Transverse colon (tissue), 4 donors: Measurements from ENCODE around the gene NMB. TPM values are rescaled to one million over a fixed set of nuclear protein-coding genes. Genes with fewer than 3 reads are reported as not detected.
A peak's percentile ranks its signal among the peaks of the same experiment; 100 is the strongest.

Experiments
- DNase-seq: peaks from one replicate; pipeline ENCODE4 v3.0.0-alpha.2; 2019
- H3K27ac ChIP-seq, 4 donors: fragments of 200-600 bp; sonication (generic); 2 replicates each; pipeline ENCODE4 v1.5.1; 2016 to 2018; ENCODE audit warnings: inconsistent platforms in 4 of 4
- H3K27me3 ChIP-seq: fragments of 200-600 bp; sonication (generic); 2 replicates; pipeline ENCODE4 v1.5.1; 2017; ENCODE audit warnings: inconsistent platforms
- H3K36me3 ChIP-seq, 4 donors: fragments of 200-600 bp; sonication (generic); 2 replicates each; pipeline ENCODE4 v1.5.1; 2017 to 2019; ENCODE audit warnings: inconsistent platforms in 4 of 4
- H3K4me1 ChIP-seq, 4 donors: fragments of 200-600 bp; sonication (generic); 2 replicates each; pipeline ENCODE4 v1.5.1; 2017 to 2020; ENCODE audit warnings: inconsistent platforms in 4 of 4
- H3K4me3 ChIP-seq, 4 donors: fragments of 200-600 bp; sonication (generic); 1 replicate in 1 of 4; 2 replicates in 3 of 4; pipeline versions ENCODE4 v1.5.1 to v1.6.1; 2017 to 2019; ENCODE audit warnings: inconsistent platforms in 4 of 4
- H3K9me3 ChIP-seq, 2 donors: fragments of 200-600 bp; sonication (generic); 2 replicates each; pipeline ENCODE4 v1.5.1; 2017 to 2019; ENCODE audit warnings: inconsistent platforms in 2 of 2
- CTCF ChIP-seq, 5 experiments: fragments of 200-600 bp in 3 of 5; fragments of 450-650 bp in 2 of 5; sonication (generic) in 3 of 5; IDR thresholded peaks; 1 replicate in 2 of 5; 2 replicates in 3 of 5; pipeline ENCODE4 v1.5.1; 2016 to 2017; ENCODE audit warnings: antibody characterized with exemption in 5 of 5, inconsistent platforms in 3 of 5, mild to moderate bottlenecking in 2 of 5, moderate library complexity in 1 of 5
- EP300 ChIP-seq: sonication (generic); formaldehyde crosslinking; IDR thresholded peaks from one replicate; pipeline ENCODE4 v1.6.1; 2017; ENCODE audit warnings: antibody characterized with exemption, low read depth
- POLR2A ChIP-seq: fragments of 450-650 bp; IDR thresholded peaks from one replicate; pipeline ENCODE4 v1.6.1; 2016; ENCODE audit warnings: antibody characterized with exemption, mild to moderate bottlenecking, moderate library complexity
- POLR2AphosphoS5 ChIP-seq, 3 donors: sonication (generic); formaldehyde crosslinking; IDR thresholded peaks; one replicate each; pipeline ENCODE4 v1.6.1; 2016; ENCODE audit warnings: antibody characterized with exemption in 3 of 3
- WGBS, 2 donors: methylation state at CpG; one replicate each; pipeline ENCODE4 v1.1.5; 2018; ENCODE audit warnings: low coverage in 1 of 2; 5-methylcytosine and 5-hydroxymethylcytosine counted together
- in situ Hi-C, 4 donors: fragments of 200-750 bp; cut with MboI; loops; one replicate each; pipeline versions ENCODE4 v1.15.0 to v1.15.1; 2017; ENCODE audit warnings: low sequenced_read_pairs in 3 of 4, low pct_ligation_motif_present in 1 of 4, low pct_unique_long_range_greater_than_20kb in 1 of 4
- intact Hi-C: fragments of 100-400 bp; cut with DNase I; formaldehyde crosslinking; loops from one replicate; pipeline ENCODE4 v1.15.1; 2023; ENCODE audit warnings: low total_unique reads
- total RNA-seq, 4 donors: library from RNA; depleted of rRNA; stranded (reverse); fragments of >200 nt; gene quantifications; one replicate each; pipeline ENCODE4 v1.1.0, GENCODE V29; 2016

The NMB gene
- total RNA-seq, 4 donors from 2014 or later = 2.3 to 2.4 TPM; not detected in 2

GRCh38 chr15:84659904-84660781 lies 2.1 kb upstream of the NMB start:
- in situ Hi-C loops (loop anchor here in 1 of 4 donors (25.0 kb wide), 1 partner anchor 102 kb away; no protein-coding TSS in a partner anchor), intact Hi-C loops (loop anchor here (10.0 kb wide), 1 partner anchor 55 kb away; the partner anchor contains the start of gene SEC11A)
- Histone ChIP-seq H3K4me3 (no peak overlapping the region), H3K36me3 (no peaks in the 10 kb centered on the region), H3K9me3 (no peaks in the 10 kb centered on the region), H3K27ac (no peak overlapping the region), H3K4me1 (peaks cover 2 to 16% (median 11%) of the 10 kb centered on the region in 4 donors), H3K27me3 (no peaks in the 10 kb centered on the region)
- TF ChIP-seq POLR2A = no peak
- no peak for TF ChIP-seq CTCF (IDR thresholded peaks at IDR 0.05)
- no peak for TF ChIP-seq EP300
- TF ChIP-seq POLR2AphosphoS5 (IDR thresholded peaks at IDR 0.05) = no peak
- DNase-seq = no peak
- 88 to 100% methylated on average over 2 to 4 of the region's 4 CpGs for WGBS, 2 donors

- no peaks in the 10 kb centered on the region for H3K36me3 ChIP-seq
- DNase-seq = no peak
- peak overlapping the region in 3 of 4 donors; percentile 55 to 72 (median 61) for H3K4me3 ChIP-seq
- H3K9me3 ChIP-seq = no peaks in the 10 kb centered on the region
- WGBS, 2 donors = 41 to 60% methylated on average over 1 to 7 of the region's 7 CpGs
- H3K27ac ChIP-seq = peak overlapping the region; percentile 83 to 91 (median 86)
- TF ChIP-seq EP300 = no peak
- no peak for TF ChIP-seq POLR2A
- TF ChIP-seq POLR2AphosphoS5 (IDR thresholded peaks at IDR 0.05) = no peak
- TF ChIP-seq CTCF (IDR thresholded peaks at IDR 0.05) = no peak
- peaks cover 6 to 21% (median 13%) of the 10 kb centered on the region in 4 donors for H3K4me1 ChIP-seq
- in situ Hi-C loops (loop anchor here in 1 of 4 donors (25.0 kb wide), 1 partner anchor 103 kb away; no protein-coding TSS in a partner anchor), intact Hi-C loops (no loop called here)
- H3K27me3 ChIP-seq = no peaks in the 10 kb centered on the region
Observed at GRCh38 chr15:84658788-84659411, 901 bp upstream of the NMB start.

GRCh38 chr15:84657748-84658079 lies 285 bp downstream of the NMB start:
- WGBS, 2 donors = 21% methylated on average over 17 of the region's 17 CpGs; no CpG with 5 or more reads in 1 of the 2 donors
- H3K27ac ChIP-seq = peak overlapping the region; percentile 83 to 91 (median 86)
- peaks cover 11 to 30% (median 22%) of the 10 kb centered on the region in 4 donors for H3K4me1 ChIP-seq
- peak overlapping the region; percentile 39 to 72 (median 58) for H3K4me3 ChIP-seq
- H3K36me3 ChIP-seq = no peaks in the 10 kb centered on the region
- TF ChIP-seq EP300 (no peak), CTCF (IDR thresholded peaks at IDR 0.05) (no peak), POLR2A (no peak), POLR2AphosphoS5 (IDR thresholded peaks at IDR 0.05) (no peak)
- no peaks in the 10 kb centered on the region for H3K9me3 ChIP-seq
- no peaks in the 10 kb centered on the region for H3K27me3 ChIP-seq
- DNase-seq = peak; percentile 20
- in situ Hi-C loops = loop anchor here in 1 of 4 donors (25.0 kb wide), 1 partner anchor 105 kb away; no protein-coding TSS in a partner anchor
- intact Hi-C loops = no loop called here

GRCh38 chr15:84656972-84657371 lies 1.0 kb downstream of the NMB start:
- no peak overlapping the region for H3K4me3 ChIP-seq

More at GRCh38 chr15:84656972-84657371, 1.0 kb downstream of the NMB start:
- H3K27me3 ChIP-seq = no peaks in the 10 kb centered on the region
- intact Hi-C loops = no loop called here
- DNase-seq = no peak
- peaks cover 11 to 31% (median 26%) of the 10 kb centered on the region in 4 donors for H3K4me1 ChIP-seq
- TF ChIP-seq POLR2A (no peak), POLR2AphosphoS5 (IDR thresholded peaks at IDR 0.05) (no peak), CTCF (IDR thresholded peaks at IDR 0.05) (no peak), EP300 (no peak)
- WGBS, 2 donors = 88% methylated on average over 7 of the region's 7 CpGs; no CpG with 5 or more reads in 1 of the 2 donors
- in situ Hi-C loops = loop anchor here in 1 of 4 donors (25.0 kb wide), 1 partner anchor 105 kb away; no protein-coding TSS in a partner anchor
- no peaks in the 10 kb centered on the region for H3K36me3 ChIP-seq
- H3K27ac ChIP-seq = no peak overlapping the region
- H3K9me3 ChIP-seq = no peaks in the 10 kb centered on the region
